HL-60 (cell line): ENCODE results near the gene VIPAS39.

Source experiments
- CTCF ChIP-seq: IDR thresholded peaks from one replicate; pipeline ENCODE4 v1.5.1; 2011; ENCODE audit warnings: low read length, control low read depth, inconsistent platforms; ENCODE audit not compliant: insufficient read depth
- REST ChIP-seq: IDR thresholded peaks from 2 replicates; pipeline ENCODE4 v1.6.1; 2012; ENCODE audit warnings: low read depth; ENCODE audit not compliant: insufficient replicate concordance

GRCh38 chr14:77505031-77505430 is 47.6 kb upstream of the VIPAS39 start:
- TF ChIP-seq CTCF: no peak
- no peak for TF ChIP-seq REST
